ENCODE results near the gene HCRT. TPM values are rescaled to one million over a fixed set of nuclear protein-coding genes. Genes with fewer than 3 reads are reported as not detected.
"Not testable (repeated sequence)": the region's sequence is repeated elsewhere in the genome, so short reads cannot be mapped to it uniquely, and the experiment has no call there.

The HCRT gene
- total RNA-seq, 4 donors from 2014 or later: 1.0 TPM; not detected in 3

GRCh38 chr17:42227849-42228700, 42.8 kb upstream of the HCRT start:
- H3K36me3 ChIP-seq: no peaks in the 10 kb centered on the region
- H3K27ac ChIP-seq: no peak overlapping the region
- intact Hi-C loops (cut with DNase I; ENCODE audit: low total_unique reads): no loop called here
- H3K9me3 ChIP-seq: no peaks in the 10 kb centered on the region
- TF ChIP-seq CTCF (IDR thresholded peaks at IDR 0.05): no peak
- no peak for TF ChIP-seq POLR2A (IDR thresholded peaks at IDR 0.05)
- no peak for DNase-seq
- H3K4me1 ChIP-seq: no peaks in the 10 kb centered on the region
- H3K27me3 ChIP-seq: no peaks in the 10 kb centered on the region
- no peak overlapping the region for H3K4me3 ChIP-seq

GRCh38 chr17:42225646-42226045, 40.4 kb upstream of the HCRT start:
- intact Hi-C loops (cut with DNase I; ENCODE audit: low total_unique reads): no loop called here
- H3K27ac ChIP-seq: no peak overlapping the region
- H3K9me3 ChIP-seq: no peaks in the 10 kb centered on the region
- H3K27me3 ChIP-seq: no peaks in the 10 kb centered on the region
- TF ChIP-seq CTCF (IDR thresholded peaks at IDR 0.05): no peak
- no peak for TF ChIP-seq POLR2A (IDR thresholded peaks at IDR 0.05)
- no peak overlapping the region for H3K4me3 ChIP-seq
- no peak for DNase-seq
- no peaks in the 10 kb centered on the region for H3K4me1 ChIP-seq
- H3K36me3 ChIP-seq: no peaks in the 10 kb centered on the region

GRCh38 chr17:42224651-42225050, 39.4 kb upstream of the HCRT start:
- no peaks in the 10 kb centered on the region for H3K27me3 ChIP-seq
- no peak overlapping the region for H3K4me3 ChIP-seq
- DNase-seq: no peak
- H3K27ac ChIP-seq: no peak overlapping the region
- H3K9me3 ChIP-seq: no peaks in the 10 kb centered on the region
- intact Hi-C loops (cut with DNase I; ENCODE audit: low total_unique reads): no loop called here
- H3K36me3 ChIP-seq: no peaks in the 10 kb centered on the region
- no peaks in the 10 kb centered on the region for H3K4me1 ChIP-seq
- no peak for TF ChIP-seq POLR2A (IDR thresholded peaks at IDR 0.05)
- TF ChIP-seq CTCF (IDR thresholded peaks at IDR 0.05): no peak

GRCh38 chr17:42221886-42222745, 36.9 kb upstream of the HCRT start:
- Histone ChIP-seq H3K36me3 (no peaks in the 10 kb centered on the region), H3K27ac (no peak overlapping the region), H3K27me3 (no peaks in the 10 kb centered on the region), H3K4me3 (no peak overlapping the region), H3K4me1 (no peaks in the 10 kb centered on the region), H3K9me3 (no peaks in the 10 kb centered on the region)
- no peak for DNase-seq
- intact Hi-C loops (cut with DNase I; ENCODE audit: low total_unique reads): no loop called here
- TF ChIP-seq CTCF (IDR thresholded peaks at IDR 0.05) (peak in 3 of 4 experiments; percentile 17 to 24 (median 23)), POLR2A (IDR thresholded peaks at IDR 0.05) (no peak)

GRCh38 chr17:42219280-42219679, 34.0 kb upstream of the HCRT start:
- H3K36me3 ChIP-seq; H3K27me3 ChIP-seq; intact Hi-C loops (cut with DNase I; ENCODE audit: low total_unique reads); H3K4me1 ChIP-seq; H3K9me3 ChIP-seq; H3K27ac ChIP-seq; H3K4me3 ChIP-seq; DNase-seq: not testable (repeated sequence)

Measured in uterus (tissue), 4 donors.